H1 (cell line): ENCODE measurements around the gene CDS2. TPM values are rescaled to one million over a fixed set of nuclear protein-coding genes. Genes with fewer than 3 reads are reported as not detected.

Experiments
- BRCA1 ChIP-seq: IDR thresholded peaks from 2 replicates; pipeline ENCODE4 v1.6.1; 2012; ENCODE audit warnings: low read depth, low read length, improper control_type of control experiment
- EP300 ChIP-seq, 2 experiments: IDR thresholded peaks; 1 replicate in 1 of 2; 2 replicates in 1 of 2; pipeline ENCODE4 v1.6.1; 2011 to 2012; ENCODE audit warnings: low read depth in 2 of 2, low read length in 2 of 2, mild to moderate bottlenecking in 2 of 2, borderline replicate concordance in 1 of 2, inconsistent platforms in 1 of 2, moderate library complexity in 1 of 2
- MAFK ChIP-seq: IDR thresholded peaks from 2 replicates; pipeline ENCODE4 v1.6.1; 2012; ENCODE audit warnings: low read depth, mild to moderate bottlenecking, improper control_type of control experiment, low read length
- POLR2AphosphoS5 ChIP-seq: IDR thresholded peaks from 2 replicates; pipeline ENCODE4 v1.6.1; 2011; ENCODE audit warnings: low read depth, low read length
- RXRA ChIP-seq: IDR thresholded peaks from 2 replicates; pipeline ENCODE4 v1.6.1; 2011; ENCODE audit warnings: low read depth, mild to moderate bottlenecking, low read length, moderate library complexity; ENCODE audit not compliant: insufficient read depth
- SP1 ChIP-seq: IDR thresholded peaks from 2 replicates; pipeline ENCODE4 v1.6.1; 2011; ENCODE audit warnings: low read depth, low read length
- TBP ChIP-seq: IDR thresholded peaks from 2 replicates; pipeline ENCODE4 v1.6.1; 2011; ENCODE audit warnings: low read depth, low read length, improper control_type of control experiment
- polyA plus RNA-seq, 7 experiments: library from polyadenylated mRNA; depleted of rRNA in 3 of 7; stranded (reverse) in 5 of 7; unstranded in 2 of 7; fragments of >200 nt in 5 of 7; fragments of 200-250 nt in 2 of 7; gene quantifications; 1 replicate in 5 of 7; 2 replicates in 1 of 7; 4 replicates in 1 of 7; pipeline versions ENCODE4 v1.2.1 to v1.2.3, GENCODE V29; 2011 to 2013; ENCODE audit warnings: missing spikeins in 2 of 7, mixed read lengths in 2 of 7
- total RNA-seq: library from RNA; stranded (reverse); fragmentation: NEBNext Ultra II Directional; extraction: Animal tissue kit (Norgen Biotek cat#: 25700); gene quantifications from 2 replicates; pipeline ENCODE4 v1.2.1, GENCODE V29; 2021

The CDS2 gene
- total and polyA plus RNA-seq, 2 of the 8 experiments (the other 6 are each of a cell fraction or from before 2014, with no cell fraction given) = 54.0 to 56.2 TPM

GRCh38 chr20:5156675-5157448 lies 30.1 kb downstream of the CDS2 start (continued):
- TF ChIP-seq EP300 (IDR thresholded peaks at IDR 0.05; ENCODE audit: borderline replicate concordance in 1 of 2, low read depth in 2 of 2, low read length in 2 of 2) (no peak), RXRA (no peak), MAFK (no peak), TBP (no peak), POLR2AphosphoS5 (no peak), BRCA1 (no peak), SP1 (no peak)
